Measurements from ENCODE around the gene BACH2.
"Not testable (repeated sequence)": the region's sequence is repeated elsewhere in the genome, so short reads cannot be mapped to it uniquely, and the experiment has no call there.

Gene BACH2

DNA sequence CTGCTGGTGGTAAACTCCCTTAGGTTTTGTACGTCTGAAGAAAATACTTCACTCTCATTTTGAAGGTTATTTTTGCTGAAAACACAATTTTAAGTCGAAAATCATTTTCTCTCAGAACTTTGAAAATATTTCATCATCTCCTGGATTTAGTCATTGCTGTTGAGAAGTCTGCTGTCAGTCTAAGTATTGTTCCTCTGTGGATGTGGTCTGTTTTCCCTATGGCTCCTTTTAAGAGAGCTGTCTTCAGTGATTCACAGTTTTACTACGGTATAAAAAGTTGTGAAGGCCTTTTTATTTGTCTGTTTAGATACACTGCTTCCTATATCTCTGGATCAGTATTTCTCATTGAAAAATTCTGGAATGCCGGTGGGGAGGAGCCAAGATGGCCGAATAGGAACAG, 243.0 kb downstream of the BACH2 start:
- no peak for DNase-seq (ENCODE audit: low read depth in 1 of 2, low spot score in 1 of 2)
- TF ChIP-seq JUND (IDR thresholded peaks at IDR 0.05; ENCODE audit: low read depth) = no peak
- in situ Hi-C loops (cut with HindIII; ENCODE audit: low pct_unique_long_range_greater_than_20kb, low sequenced_read_pairs) = no loop called here

DNA sequence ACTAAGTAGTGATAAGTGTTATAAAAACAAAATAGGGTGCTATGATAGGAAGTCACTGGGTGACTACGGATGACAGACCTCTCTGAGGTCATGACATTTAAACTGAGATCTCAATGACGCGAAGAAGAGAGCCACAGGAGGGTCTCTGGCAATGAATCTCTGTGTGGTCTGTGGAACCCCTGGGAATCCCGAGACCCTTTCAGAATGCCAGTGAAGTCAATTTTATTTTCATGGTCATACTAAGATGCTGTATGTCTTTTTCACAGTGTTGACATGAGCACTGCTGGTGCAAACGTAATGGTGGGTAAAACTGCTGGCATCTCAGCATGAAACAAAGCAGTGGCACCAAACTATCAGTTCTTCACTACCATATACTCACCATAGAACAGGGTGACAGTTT, 247.3 kb downstream of the BACH2 start:
- TF ChIP-seq JUND (IDR thresholded peaks at IDR 0.05; ENCODE audit: low read depth) = no peak
- DNase-seq (ENCODE audit: low read depth in 1 of 2, low spot score in 1 of 2) = no peak
- in situ Hi-C loops (cut with HindIII; ENCODE audit: low pct_unique_long_range_greater_than_20kb, low sequenced_read_pairs) = no loop called here

DNA sequence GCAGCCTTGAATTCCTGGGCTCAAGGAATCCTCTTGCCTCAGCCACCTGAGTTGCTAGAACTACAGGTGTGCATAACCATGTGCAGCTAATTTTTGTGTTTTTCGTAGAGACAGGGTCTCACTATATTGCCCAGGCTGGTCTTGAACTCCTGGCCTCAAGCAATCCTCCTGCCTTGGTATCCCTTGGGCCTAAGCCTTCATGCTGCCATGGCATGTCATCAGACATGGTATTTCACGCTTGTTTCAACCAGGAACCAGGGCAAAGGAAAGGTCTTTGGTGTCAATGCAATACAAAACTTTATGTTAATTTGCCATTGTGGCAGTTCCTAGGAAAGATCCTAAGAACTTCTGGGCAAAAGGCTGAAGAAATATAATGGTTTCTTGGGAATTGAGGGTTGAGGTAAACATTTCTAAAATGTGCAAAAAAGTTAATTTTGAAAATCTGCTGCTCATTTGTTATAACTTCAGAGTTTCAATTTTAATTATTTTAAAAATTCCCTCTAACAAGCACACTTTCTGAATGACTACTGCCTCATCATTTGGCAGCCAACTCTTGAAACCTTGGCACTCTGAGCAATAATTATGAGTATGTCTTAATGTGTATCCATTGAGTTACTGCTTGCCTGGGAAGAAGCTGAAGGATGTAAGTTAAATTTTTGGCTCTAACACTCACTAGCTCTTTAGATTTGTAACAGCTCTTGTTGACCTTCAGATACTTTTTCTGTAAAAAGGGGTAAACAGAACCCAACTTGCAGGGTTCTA, 248.3 kb downstream of the BACH2 start:
- DNase-seq (ENCODE audit: low read depth in 1 of 2, low spot score in 1 of 2) = no peak
- no peak for TF ChIP-seq JUND (IDR thresholded peaks at IDR 0.05; ENCODE audit: low read depth)
- in situ Hi-C loops (cut with HindIII; ENCODE audit: low pct_unique_long_range_greater_than_20kb, low sequenced_read_pairs) = no loop called here

DNA sequence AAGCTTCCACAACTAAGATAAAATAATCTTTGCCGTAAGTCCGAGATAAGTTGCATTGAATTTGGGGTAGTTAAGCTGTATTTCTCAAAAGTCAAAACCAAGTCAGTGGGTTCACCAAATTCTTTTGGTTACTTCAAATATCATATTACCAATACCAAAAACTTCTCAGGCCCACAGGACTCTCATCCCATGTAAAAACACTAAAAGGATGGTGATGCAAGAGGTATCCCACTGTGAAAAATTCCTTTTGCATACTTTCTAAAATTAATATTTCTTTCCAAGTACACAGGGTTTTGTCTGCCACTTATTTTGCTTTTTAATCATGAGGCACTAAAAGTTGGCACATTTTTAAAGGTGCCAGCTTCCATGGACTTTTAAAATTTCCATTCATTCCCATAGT, 251.1 kb downstream of the BACH2 start:
- no peak for DNase-seq (ENCODE audit: low read depth in 1 of 2, low spot score in 1 of 2)
- TF ChIP-seq JUND (IDR thresholded peaks at IDR 0.05; ENCODE audit: low read depth) = no peak
- in situ Hi-C loops (cut with HindIII; ENCODE audit: low pct_unique_long_range_greater_than_20kb, low sequenced_read_pairs) = no loop called here

- in situ Hi-C loops (cut with HindIII; ENCODE audit: low pct_unique_long_range_greater_than_20kb, low sequenced_read_pairs) = no loop called here
- no peak for TF ChIP-seq JUND (IDR thresholded peaks at IDR 0.05; ENCODE audit: low read depth)
- DNase-seq (ENCODE audit: low read depth in 1 of 2, low spot score in 1 of 2) = no peak
These were observed 251.7 kb downstream of the BACH2 start for GRCh38 chr6:90044833-90045381.

- DNase-seq (ENCODE audit: low read depth in 1 of 2, low spot score in 1 of 2) = no peak
- TF ChIP-seq JUND (IDR thresholded peaks at IDR 0.05; ENCODE audit: low read depth) = no peak
- in situ Hi-C loops (cut with HindIII; ENCODE audit: low pct_unique_long_range_greater_than_20kb, low sequenced_read_pairs) = no loop called here
These were observed 252.3 kb downstream of the BACH2 start for GRCh38 chr6:90044182-90044832.

- DNase-seq (ENCODE audit: low read depth in 1 of 2, low spot score in 1 of 2) = no peak
- TF ChIP-seq JUND (IDR thresholded peaks at IDR 0.05; ENCODE audit: low read depth) = no peak
- in situ Hi-C loops (cut with HindIII; ENCODE audit: low pct_unique_long_range_greater_than_20kb, low sequenced_read_pairs) = no loop called here
These were observed 255.7 kb downstream of the BACH2 start for GRCh38 chr6:90040931-90041330.

- no peak for TF ChIP-seq JUND (IDR thresholded peaks at IDR 0.05; ENCODE audit: low read depth)
- DNase-seq (ENCODE audit: low read depth in 1 of 2, low spot score in 1 of 2) = no peak
- in situ Hi-C loops (cut with HindIII; ENCODE audit: low pct_unique_long_range_greater_than_20kb, low sequenced_read_pairs) = no loop called here
These were observed 256.7 kb downstream of the BACH2 start for GRCh38 chr6:90039911-90040310.

- no peak for DNase-seq (ENCODE audit: low read depth in 1 of 2, low spot score in 1 of 2)
- in situ Hi-C loops (cut with HindIII; ENCODE audit: low pct_unique_long_range_greater_than_20kb, low sequenced_read_pairs) = no loop called here
- no peak for TF ChIP-seq JUND (IDR thresholded peaks at IDR 0.05; ENCODE audit: low read depth)
These were observed 257.5 kb downstream of the BACH2 start for GRCh38 chr6:90038961-90039653.

- no peak for DNase-seq (ENCODE audit: low read depth in 1 of 2, low spot score in 1 of 2)
- in situ Hi-C loops (cut with HindIII; ENCODE audit: low pct_unique_long_range_greater_than_20kb, low sequenced_read_pairs) = no loop called here
- TF ChIP-seq JUND (IDR thresholded peaks at IDR 0.05; ENCODE audit: low read depth) = no peak
These were observed 259.7 kb downstream of the BACH2 start for GRCh38 chr6:90036963-90037362.

GRCh38 chr6:90035047-90035723, 261.5 kb downstream of the BACH2 start:
- no peak for DNase-seq (ENCODE audit: low read depth in 1 of 2, low spot score in 1 of 2)
- in situ Hi-C loops (cut with HindIII; ENCODE audit: low pct_unique_long_range_greater_than_20kb, low sequenced_read_pairs) = no loop called here
- no peak for TF ChIP-seq JUND (IDR thresholded peaks at IDR 0.05; ENCODE audit: low read depth)

DNA sequence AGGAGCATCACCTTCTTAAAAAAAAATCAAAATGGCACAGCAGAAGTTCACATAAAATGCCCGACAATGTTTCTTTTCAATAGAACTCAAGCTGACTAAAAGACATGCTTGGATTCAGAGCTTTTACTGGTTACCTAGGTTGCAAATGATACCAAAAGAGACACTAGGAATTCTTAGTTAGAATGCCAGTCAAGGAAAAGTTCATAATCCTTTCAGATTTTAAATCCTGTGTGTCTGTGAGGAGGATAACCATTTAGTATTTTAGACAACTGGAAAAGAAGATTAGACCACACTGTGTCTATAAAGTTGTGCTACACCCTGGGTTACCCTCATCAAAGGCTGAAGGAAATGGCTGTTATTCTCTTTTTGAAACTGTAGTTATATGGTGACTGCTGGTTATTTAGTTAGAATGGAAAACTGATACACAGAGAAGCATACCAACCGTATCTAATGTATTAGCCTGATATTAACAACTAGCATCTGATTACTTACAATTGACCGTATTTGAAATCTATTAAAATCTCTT, 262.8 kb downstream of the BACH2 start:
- DNase-seq (ENCODE audit: low read depth in 1 of 2, low spot score in 1 of 2) = no peak
- in situ Hi-C loops (cut with HindIII; ENCODE audit: low pct_unique_long_range_greater_than_20kb, low sequenced_read_pairs) = no loop called here
- no peak for TF ChIP-seq JUND (IDR thresholded peaks at IDR 0.05; ENCODE audit: low read depth)

DNA sequence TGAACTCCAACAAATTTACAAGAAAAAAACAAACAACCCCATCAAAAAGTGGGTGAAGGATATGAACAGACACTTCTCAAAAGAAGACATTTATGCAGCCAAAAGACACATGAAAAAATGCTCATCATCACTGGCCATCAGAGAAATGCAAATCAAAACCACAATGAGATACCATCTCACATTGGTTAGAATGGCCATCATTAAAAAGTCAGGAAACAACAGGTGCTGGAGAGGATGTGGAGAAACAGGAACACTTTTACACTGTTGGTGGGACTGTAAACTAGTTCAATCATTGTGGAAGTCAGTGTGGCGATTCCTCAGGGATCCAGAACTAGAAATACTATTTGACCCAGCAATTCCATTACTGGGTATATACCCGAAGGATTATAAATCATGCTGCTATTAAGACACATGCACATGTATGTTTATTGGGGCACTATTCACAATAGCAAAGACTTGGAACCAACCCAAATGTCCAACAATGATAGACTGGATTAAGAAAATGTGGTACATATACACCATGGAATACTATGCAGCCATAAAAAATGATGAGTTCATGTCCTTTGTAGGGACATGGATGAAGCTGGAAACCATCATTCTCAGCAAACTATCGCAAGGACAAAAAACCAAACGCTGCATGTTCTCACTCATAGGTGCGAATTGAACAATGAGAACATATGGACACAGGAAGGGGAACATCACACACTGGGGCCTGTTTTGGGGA, 264.0 kb downstream of the BACH2 start:
- in situ Hi-C loops (cut with HindIII; ENCODE audit: low pct_unique_long_range_greater_than_20kb, low sequenced_read_pairs); DNase-seq (ENCODE audit: low read depth in 1 of 2, low spot score in 1 of 2): not testable (repeated sequence)

All from T47D (cell line).